Measurements from ENCODE around the gene NACC1.
"Not testable (repeated sequence)": the region's sequence is repeated elsewhere in the genome, so short reads cannot be mapped to it uniquely, and the experiment has no call there.

The NACC1 gene

GRCh38 chr19:13146763-13147563 lies 28.9 kb downstream of the NACC1 start:
- no peak for DNase-seq (ENCODE audit: low read depth in 2 of 2)

- not testable (repeated sequence) for DNase-seq (ENCODE audit: low read depth in 2 of 2)
Measured at GRCh38 chr19:13149173-13149627, 31.1 kb downstream of the NACC1 start.

GRCh38 chr19:13149628-13150186 lies 31.6 kb downstream of the NACC1 start:
- no peak for DNase-seq (ENCODE audit: low read depth in 2 of 2)

- DNase-seq (ENCODE audit: low read depth in 2 of 2): peak; percentile 87 to 89
Measured at GRCh38 chr19:13150187-13150930, 32.3 kb downstream of the NACC1 start, which contains the start of the genes IER2 and STX10. TSS of gene IER2 (plus strand) at chr19:13150411. CDS start at chr19:13153187, 2,776 bp downstream. TSS of gene STX10 (minus strand) at chr19:13150375. CDS start at chr19:13150173, 202 bp downstream.

- no peak for DNase-seq (ENCODE audit: low read depth in 2 of 2)
Measured at GRCh38 chr19:13150931-13151604, 33.0 kb downstream of the NACC1 start.

DNA sequence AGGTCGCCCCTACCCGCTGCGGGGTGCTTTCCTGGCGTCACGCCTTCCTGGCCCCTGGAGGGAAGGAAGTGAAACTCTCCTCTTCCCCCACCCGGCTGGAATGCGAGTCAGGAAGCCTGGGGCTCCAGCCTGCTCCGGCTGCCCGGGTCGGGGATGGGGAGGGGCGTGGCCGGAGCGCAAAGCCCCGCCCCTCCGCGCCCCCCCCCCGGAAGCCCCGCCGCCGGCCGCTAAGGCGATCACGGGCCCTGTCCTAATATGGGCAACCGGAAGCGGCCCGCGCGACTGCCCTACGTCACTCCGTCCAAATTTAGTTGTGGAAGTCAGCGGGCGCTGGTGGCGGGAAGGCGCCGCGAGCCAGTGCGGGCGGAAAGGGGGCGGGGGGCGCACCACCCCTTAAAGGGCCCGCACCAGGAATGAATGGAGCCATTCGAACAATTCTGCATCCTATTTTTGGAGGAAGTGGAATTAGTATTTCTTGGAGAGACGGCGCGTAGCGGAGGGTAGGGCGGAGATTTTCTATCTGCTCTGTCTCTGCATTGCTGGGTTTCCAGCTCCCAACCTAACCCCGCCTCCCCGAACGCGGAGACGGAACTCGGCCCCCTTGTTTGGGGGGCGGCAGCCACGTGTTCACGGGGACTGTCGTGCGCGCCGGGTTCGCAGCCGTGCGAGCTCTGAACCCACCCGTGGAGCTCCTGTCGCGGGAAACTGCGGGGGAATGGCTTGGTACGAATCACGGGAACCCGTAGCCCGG lies 33.7 kb downstream of the NACC1 start:
- DNase-seq (ENCODE audit: low read depth in 2 of 2): peak; percentile 91 to 93

- DNase-seq (ENCODE audit: low read depth in 2 of 2): no peak
Measured at GRCh38 chr19:13152356-13152973, 34.4 kb downstream of the NACC1 start.

GRCh38 chr19:13152974-13153568 lies 35.0 kb downstream of the NACC1 start:
- DNase-seq (ENCODE audit: low read depth in 2 of 2): peak; percentile 96 to 98

GRCh38 chr19:13153569-13154240 lies 35.6 kb downstream of the NACC1 start:
- DNase-seq (ENCODE audit: low read depth in 2 of 2): no peak

- DNase-seq (ENCODE audit: low read depth in 2 of 2): peak; percentile 41 to 69
Measured at GRCh38 chr19:13154241-13154778, 36.2 kb downstream of the NACC1 start.

DNA sequence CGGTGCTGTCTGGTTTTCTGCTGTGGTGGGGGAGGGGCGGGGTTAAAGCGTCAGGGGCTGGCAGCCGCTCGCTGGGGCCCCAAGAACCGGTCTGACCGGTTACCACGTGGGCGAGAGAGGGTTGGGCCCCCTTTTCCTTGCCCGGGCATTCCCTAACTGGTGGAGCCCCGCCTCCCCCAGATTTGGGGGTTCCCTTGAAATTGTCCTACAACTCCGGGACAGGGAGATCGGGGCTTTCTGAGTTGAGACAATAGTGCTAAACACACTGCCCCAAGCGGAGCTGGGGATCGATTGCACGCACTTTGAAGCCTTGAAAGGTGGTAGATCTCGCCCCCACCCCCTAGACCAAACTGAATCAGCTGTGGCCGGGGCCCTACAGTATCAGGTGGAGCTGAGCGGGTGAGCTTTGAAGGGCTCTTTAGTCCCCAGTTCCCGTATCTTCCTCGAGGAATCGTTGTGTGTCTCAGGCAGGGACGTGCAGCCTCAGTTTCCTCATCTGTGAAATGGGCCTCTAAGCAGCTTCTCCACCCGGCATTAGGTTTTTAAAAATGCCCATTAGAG lies 36.9 kb downstream of the NACC1 start:
- DNase-seq (ENCODE audit: low read depth in 2 of 2): peak; percentile 67 to 76

DNA sequence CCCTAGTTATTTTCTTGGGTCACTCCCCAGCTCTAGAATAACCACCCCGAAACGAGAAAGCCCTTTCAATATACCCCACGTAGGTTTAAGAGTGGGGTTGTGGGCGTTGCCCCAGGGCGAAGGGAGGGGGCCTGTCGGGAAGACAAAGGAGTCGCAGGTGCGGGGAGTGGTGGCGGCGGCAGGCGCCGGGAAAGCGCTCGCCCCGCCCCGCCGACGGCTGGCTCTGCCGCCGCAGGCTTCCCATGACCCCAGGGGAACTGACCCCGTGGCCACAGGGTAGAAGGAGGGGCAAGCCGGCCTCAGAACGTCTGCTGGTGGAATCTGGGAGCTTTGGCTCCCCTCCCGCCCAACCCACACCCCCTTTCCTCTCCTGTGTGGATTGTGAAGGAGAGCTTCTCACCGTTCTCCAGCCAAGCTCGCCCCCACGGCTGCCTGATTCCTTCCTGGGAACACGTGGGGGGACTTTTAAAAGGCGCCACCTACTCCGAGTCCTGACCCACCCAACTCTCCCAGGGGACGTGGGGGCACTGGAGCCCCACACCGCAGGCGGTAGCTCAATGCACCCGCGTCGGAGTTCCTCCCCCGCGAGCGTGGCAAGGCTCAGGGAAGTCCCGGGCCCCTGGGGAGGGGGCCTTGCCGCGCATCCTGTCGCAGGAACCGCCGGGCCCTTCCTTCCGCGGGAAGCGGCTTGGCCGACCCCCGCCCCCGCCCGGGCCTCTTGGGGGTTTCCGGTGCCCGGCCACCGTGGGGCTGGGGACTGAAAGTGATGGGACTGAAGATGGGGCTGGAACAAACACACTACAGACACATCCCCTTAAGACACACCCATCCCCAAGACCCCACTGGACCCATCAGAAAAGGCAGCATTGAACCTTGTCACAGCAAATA lies 37.7 kb downstream of the NACC1 start:
- peak in 1 of 2 donors; percentile 35 for DNase-seq (ENCODE audit: low read depth in 2 of 2)

DNA sequence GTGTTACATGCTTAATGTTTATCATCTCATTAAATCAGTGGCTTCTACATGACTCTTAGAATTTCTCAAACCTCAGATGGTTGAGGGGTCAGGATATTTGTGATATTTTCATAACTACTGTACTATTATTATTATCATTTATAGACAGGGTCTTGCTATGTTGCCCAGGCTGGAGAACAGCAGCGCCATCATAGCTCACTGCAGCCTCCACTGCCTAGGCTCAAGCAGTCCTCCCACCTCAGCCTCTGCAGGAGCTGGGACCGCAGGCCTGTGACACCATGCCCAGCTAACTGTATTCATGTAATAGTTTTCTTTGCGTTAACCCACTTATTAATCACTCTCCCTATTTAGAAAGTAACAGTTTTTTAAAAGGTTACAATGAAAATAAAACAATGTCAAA lies 41.6 kb downstream of the NACC1 start:
- no peak for DNase-seq (ENCODE audit: low read depth in 2 of 2)

DNA sequence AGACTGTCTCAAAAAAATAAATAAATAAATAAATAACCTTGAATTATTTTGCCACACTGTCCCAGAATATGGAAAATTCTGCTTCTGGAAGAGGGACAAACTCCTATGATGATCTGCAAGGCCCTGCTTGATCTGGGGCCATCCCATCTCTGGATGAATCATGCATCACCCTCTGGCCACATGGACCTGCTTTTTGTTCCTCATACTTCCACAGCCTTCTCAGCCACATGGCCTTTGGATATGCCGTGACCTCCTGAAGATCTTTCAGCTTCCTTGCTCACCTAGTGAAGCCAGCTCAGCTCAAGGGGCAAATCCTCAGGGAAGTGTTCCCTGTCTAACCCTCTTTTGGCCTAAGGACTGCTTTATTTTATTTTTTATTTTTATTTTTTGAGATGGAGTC lies 42.5 kb downstream of the NACC1 start:
- no peak for DNase-seq (ENCODE audit: low read depth in 2 of 2)

DNA sequence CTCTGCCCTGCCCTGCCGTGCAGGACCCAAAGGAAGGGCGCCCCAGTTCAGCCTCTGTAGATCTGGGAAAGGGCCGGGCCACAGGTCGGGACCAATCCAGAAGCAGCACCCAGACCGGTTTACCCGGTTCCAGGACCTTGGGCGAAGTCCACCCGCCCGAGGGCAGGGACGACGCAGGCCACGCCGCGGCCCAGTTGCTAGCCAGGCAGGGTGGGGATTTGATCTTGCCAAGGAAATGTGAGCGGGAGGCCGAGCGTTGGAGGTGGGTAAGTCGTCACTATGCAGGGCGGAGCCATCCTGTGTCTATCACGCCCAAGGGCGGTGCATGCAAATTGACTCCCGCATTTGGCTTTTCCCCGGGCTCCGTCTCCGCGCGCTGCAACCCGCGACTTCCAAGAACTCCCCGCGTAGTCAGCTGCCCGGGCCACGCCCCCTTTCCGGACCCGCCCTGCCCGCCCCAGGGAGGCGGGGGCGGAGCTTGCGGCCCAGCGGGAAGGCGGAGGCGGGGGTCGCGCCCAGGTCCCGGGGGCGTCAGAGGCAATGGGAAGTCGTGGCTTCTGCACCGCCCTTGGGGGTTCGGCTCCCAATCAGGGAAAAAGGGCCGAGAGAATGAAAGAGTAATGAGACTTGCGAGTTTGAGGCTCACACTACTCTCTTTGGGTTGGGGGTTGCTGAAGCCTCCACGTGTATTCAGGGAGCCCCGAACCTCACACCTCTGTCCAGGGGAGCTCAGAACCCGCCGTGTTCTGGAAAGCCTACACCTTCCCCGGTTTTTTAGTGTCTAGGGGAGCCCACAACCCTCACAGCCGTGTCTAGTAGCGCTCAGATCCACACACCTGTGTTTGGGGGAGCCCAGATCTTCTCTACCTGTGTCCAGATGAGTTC lies 44.9 kb downstream of the NACC1 start:
- DNase-seq (ENCODE audit: low read depth in 2 of 2): peak; percentile 81 to 91

GRCh38 chr19:13163609-13164342 lies 45.7 kb downstream of the NACC1 start:
- DNase-seq (ENCODE audit: low read depth in 2 of 2): no peak

Data from activated CD4-positive, alpha-beta T cell treated with anti-CD3 and anti-CD28 coated beads for 24 hours (primary cell).